Activated CD8-positive, alpha-beta memory T cell treated with anti-CD3 and anti-CD28 coated beads, Interleukin-2, amount 50 U/mL, for 1 hour (primary cell): ENCODE results near the gene ACSS3.
"Not testable (repeated sequence)": the region's sequence is repeated elsewhere in the genome, so short reads cannot be mapped to it uniquely, and the experiment has no call there.

Experiments used
- DNase-seq: peaks from one replicate; pipeline ENCODE4 v3.0.0-alpha.2; 2020; ENCODE audit errors: extremely low read depth

ACSS3 gene

DNA sequence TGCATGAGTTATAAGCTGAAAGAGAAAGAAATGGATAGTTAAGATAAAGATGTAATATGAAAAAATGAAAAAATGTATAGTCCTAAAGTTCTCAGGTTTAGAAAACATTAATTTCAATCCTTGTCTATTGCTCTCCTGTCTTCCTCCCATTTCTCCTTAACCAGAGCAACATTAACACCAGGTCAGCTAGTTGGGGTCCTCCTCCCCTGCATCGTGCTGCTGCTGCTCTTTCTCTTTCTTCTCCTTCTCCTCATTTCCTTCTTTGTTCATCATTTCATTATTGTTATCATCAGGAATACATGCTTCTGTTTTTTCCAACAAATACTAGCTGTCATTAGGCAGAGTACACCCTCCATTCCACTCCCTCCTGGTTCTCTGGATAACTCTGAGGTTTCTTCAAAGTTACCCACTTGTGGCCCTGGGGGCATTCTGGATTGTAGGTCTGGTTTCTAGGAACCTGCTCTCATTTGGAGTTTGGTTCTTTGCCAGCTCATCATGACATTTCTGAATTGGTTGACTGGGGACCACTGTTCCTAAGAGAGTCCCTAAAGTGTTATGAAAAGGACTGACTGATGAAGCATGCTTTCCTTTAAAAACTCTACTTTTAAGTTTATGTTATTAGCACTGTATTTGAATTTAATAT lies 17.0 kb downstream of the ACSS3 start:
- no peak for DNase-seq

DNA sequence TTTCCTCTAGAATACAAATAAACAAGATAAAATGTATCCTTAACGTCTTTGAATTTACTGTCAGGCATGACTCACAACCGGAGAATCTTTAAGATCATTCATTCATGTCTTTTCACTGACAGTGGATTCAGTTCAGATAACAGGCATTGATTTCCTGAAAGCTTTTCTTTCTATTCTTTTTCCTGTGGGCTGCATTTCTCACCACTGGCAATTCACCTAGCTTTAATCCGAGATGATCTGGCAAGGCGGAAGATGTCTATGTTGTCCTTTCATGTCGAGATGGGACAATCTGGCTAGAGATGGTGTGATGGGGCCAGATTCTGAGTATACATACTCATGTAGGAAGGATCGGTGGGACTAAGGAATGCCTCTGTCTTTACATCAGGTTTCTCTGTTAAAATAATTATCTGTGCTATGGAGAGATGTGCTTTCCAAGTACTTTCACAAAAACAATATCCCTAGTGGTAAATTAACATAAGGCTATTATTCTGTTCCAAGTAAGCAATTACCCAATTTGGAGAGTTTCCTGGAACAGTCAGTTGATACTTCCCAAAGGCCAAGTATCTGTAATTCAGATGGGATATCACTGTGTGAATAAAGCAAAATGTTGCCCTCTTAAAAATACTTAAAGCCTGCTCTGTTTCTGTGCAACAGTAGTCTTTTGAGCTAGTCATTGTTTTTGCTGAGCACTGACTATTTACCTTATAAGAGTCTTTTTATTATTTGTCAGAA lies 17.8 kb downstream of the ACSS3 start:
- DNase-seq: no peak

DNA sequence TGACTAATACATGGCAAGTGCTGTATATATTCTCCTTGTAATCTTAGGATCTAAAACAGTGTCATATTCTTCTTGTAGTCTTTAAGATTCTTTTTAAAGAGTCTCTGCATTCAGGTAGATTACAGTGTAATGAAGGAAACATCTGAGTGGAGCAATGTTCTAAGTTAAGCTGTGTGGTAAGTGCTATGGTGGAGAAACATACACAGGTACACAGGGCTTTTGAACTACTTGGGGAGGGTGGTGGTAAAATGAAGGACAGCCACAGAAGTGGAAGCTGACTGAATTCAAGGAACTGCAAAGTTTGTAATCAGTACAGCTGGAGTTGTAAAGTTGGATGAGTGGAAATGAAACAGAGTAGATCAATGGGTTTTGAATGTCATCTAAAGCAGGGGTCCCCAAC lies 27.8 kb downstream of the ACSS3 start:
- no peak for DNase-seq

DNA sequence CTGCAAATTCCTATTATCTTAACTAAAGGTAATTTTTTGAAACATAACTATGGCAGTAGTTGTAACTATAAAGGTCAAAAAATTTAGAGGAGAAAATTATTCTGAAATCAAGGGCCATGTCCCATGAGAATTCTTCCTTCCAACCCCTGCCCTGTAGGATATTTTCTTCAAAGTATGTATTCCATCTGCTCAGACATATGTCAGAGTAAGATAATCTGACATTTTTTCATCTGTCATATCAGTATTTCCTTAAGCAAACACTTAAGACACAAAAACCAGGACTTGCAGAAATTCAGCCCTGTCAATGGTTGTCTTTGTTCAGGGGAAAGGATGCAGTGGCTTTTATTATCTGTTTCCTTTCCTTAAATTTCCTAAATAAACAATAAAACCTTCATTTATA lies 36.3 kb downstream of the ACSS3 start:
- no peak for DNase-seq

DNA sequence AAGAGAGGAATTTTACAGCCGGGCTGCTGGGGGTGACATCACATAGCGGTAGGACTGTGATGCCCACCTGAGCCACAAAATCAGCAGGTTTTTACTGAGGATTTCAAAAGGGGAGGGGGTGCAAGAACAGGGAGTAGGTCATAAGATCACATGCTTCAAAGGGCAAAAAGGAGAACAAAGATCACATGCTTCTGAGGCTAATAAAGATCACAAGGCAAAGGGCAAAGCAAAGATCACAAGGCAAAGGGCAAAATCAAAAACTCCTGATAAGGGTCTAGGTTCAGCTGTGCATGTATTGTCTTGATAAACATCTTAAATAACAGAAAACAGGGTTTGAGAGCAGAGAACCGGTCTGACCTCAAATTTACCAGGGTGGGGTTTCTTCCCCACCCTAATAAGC lies 41.2 kb downstream of the ACSS3 start:
- not testable (repeated sequence) for DNase-seq

DNA sequence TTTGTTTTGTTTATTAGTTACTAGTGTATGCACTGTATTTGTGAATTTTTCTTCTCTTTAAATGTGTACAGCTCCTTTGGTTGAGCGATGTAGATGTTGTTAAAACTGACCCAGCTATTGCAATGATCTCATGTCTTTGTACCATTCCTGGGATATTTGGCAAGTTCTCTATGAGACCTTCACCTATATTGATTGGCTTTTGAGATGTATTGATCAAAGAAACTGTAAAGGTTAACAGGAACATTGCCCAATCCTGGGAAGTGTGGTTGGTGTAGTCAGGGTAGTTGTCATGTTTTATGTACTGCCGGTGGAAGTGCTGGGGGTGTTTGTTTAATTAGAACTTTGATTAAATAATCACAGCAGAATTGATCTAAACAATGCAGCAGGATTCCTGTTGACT lies 43.1 kb downstream of the ACSS3 start:
- DNase-seq: no peak

DNA sequence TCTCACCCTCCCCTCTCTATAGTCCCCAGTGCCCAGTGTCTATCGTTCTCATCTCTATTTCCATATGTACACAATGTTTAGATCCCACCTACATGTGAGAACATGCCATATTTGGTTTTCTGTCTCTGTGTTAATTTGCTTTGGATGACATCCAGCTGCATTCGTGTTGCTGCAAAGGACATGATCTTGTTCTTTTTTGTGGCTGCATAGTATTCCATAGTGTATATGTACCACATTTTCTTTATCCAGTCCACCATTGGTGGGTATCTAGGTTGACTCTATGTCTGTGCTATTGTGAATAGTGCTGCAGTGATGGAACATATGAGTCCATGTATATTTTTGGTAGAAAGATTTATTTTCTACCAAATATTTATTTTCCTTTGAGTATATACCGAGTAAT lies 45.7 kb downstream of the ACSS3 start:
- no peak for DNase-seq

DNA sequence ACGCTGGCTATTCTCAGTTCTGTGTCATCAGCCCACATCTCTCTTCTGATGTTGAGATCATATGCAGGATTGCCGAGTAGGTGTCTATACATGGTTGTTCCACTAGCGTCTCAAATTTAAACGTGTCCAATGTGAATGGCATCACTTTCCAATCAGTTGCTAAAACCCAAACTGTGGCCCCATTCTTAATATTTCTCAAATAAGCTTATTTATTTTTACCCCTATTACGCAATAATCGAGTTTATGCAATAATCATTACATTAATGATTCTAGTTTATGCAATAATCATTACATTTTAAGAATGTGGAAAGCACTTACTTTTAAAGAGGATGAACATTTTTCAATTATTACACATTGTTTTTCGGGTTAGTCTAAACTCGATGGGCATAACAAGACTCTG lies 47.8 kb downstream of the ACSS3 start:
- DNase-seq: no peak

DNA sequence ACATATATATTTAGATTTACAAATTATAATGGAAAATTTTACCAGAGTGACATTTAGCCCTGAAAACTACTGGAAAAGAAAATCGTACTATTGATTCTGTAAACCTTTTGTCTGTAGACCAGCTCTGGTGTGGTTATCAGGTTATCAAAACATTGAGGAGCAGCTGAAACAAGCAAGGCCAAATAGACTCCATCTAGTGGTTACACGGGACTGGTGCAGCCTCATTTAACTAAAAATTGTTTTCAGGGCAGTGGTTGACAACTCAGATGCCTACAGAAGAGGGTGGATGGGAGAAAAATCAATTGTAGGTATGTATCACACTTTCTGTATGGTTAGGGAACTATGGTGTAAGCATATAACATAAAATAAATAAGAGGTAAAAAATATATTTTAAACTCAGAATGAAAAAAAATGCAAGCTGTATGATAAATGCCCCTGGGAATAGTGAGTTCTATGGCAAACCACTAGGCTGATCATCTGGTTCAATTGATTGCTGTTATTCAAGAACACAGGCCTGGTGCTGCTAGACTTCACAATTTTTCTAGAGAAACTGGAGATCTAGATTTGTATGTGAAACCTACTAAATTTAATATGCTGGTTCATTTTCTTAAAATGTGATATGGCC lies 51.2 kb downstream of the ACSS3 start:
- no peak for DNase-seq

DNA sequence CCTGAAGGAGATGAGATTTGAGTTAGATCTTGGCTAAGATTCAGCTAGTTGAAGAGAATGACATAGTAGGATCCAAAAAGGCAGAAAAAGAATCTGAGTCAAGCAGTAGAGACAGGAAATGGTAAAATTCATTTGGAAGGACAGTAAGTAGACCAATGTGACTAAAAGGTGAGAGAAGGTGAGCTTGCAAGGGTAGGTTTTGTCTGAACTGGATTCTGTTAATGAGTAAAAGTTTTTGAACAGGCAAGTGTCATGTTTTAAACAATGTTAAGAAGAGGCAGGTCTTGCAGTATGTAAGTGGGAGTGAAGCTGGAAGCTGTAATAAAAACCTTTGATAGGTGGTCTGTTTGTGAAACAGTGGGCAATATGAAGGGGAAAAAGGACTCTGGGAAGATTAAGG lies 58.6 kb downstream of the ACSS3 start:
- no peak for DNase-seq

DNA sequence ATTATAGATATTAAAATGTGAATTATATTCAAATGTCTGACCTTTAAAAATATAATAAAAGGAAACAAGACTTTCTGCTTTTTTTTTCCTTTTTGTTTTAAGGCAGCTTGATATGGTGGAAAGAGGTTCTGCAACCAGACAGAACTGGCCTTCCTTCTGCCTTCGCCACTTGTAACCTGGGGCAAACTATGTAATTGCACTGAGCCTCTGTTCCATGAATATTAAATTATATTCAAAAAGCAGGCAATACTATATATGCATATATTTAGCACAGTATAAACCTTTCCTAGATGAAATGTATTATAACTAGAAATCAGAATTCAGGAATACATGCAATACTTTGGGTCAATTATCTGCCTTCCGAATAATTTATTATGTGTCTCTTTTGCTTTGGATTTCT lies 59.9 kb downstream of the ACSS3 start:
- DNase-seq: no peak

DNA sequence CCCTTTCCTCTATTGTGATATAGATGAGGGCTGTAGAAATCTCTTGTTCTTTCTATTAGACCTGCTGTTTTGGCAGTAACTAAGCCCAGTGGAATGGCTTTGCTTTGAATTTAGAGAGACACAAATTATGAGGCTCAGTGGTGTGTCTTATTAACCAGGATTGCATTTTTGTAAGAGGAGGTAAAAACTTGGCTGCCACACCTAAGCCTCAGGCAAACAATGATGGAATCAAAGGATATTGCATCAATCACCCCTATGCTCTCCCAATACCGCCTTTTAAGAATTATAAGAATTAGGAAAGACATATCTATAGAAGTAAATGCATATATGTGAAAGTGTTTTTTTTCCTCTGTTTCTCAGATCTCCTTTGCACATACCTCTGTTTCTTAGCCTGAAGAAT lies 63.3 kb downstream of the ACSS3 start:
- DNase-seq: no peak

DNA sequence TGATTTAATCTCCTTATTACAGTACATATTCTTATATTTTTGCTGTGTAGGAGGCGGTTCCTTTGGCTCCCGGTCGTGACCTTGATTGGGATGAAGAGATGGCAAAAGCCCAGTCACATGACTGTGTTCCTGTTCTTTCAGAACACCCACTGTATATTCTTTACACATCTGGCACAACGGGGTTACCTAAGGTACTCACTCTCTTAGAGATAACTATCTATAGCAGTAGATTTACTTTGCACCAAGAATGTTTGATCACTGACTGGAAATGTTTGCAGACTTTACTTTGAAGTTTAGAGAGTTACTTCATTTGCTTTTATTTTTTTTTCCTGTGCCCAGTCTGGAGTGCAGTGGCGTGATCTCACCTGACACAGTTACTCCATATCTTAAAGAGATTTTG lies 65.2 kb downstream of the ACSS3 start:
- DNase-seq: no peak

DNA sequence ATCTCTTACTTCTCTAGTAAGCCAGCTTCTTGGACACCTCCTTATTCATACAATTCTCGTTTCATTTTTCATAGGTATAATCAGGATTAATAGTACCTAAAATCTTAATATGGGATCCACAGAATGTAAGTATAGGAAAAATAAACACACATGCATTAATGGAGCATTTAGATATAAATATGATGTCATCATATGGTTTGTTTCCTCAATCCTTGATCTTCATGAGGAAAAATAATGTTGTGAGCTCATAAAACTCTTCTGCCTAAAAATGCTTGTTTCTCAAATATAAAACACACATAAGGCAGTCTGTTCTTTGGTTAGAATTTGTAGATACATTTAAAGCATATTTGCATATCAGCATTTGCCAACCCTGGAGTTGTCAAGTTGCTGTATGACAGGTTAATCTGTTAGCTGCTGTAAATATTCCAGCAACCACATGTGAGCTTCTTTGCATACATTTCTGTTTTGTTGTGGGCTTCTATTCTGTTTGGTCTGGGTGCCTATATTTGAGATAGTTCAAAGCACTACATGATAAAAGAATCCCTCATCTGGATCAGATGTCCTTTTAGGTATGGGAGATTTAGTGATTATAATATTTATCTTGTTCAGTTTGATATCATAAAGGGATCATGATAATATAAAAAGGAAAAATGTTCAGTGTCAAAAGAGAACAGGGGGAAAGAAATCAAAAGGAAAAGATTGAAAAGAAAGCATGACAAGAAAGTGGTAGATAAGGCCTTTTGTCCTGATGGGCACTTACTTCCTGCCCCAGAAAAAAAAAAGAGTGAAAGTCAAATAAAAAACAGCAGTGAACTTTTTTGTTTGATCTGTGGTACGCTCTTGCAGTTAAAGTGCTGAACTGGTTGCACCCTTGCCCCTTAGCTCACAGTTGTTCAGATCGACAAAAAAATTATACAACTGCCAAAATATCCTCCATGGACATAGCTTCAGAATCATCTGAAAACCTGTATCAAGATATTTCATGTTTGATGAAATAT lies 68.6 kb downstream of the ACSS3 start:
- DNase-seq: no peak

DNA sequence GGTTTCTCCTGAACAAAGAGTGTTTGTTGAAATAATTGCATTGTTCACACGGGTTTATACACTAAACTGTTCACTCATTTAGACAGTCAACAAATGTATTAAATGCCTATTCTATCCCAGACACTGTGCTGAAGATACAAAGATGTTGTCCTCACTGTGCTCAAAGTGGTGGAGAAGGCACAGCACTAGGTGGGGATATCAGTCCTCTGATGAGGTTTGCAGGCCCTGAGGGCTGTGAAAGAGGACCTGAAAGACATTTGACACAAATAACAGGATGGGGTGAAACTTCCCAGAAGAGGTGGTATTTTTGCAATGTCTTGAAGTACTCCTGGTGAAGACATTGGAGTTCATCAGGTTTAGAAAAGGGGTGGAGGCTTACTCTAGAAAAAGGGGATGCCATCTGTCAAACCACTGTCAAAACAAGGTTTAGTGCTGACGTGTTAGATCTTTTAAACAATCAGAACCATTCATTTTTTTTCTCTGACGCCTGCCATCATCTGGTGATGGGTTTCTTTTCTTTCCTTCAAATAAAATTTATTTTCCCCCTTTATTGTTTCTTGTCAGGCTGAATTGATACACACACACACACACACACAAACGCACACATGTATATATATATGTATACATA lies 69.5 kb downstream of the ACSS3 start:
- no peak for DNase-seq

DNA sequence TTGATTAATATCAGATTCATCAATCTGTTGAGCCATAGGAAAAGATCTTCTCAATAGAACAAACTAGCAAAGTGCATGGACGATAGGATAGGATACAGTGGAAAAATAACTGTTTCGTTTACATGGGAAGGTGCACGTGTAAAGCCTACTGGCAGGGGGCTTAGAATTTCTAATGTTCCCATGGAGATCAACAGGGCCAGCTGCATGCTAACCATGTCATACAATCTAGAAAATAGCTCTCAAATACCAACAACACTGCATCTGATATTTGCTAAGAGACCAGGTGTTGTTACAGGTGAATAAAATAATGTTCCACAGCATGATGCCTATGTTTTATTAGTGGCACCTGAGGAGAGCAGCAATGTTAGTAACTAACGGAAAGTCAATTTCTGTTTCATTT lies 72.5 kb downstream of the ACSS3 start:
- no peak for DNase-seq

DNA sequence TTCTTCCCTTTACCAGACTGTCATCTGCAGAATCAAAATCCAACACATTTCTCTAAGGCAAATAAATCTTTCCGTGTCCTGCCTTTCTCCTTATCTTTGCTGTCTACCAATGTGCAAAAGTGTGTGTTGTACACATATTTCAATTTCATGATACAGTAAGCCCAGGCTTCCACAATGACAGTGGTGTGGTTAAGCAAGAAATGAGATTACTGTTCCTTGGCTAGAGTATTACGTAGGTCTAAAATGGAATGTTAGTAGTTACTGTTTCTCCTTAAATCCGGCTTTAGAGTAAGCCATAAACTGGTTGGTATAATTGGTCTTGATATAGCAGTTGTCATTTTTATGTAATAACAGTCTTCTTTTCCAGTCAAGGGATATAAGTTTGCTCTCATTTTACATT lies 82.0 kb downstream of the ACSS3 start:
- no peak for DNase-seq

DNA sequence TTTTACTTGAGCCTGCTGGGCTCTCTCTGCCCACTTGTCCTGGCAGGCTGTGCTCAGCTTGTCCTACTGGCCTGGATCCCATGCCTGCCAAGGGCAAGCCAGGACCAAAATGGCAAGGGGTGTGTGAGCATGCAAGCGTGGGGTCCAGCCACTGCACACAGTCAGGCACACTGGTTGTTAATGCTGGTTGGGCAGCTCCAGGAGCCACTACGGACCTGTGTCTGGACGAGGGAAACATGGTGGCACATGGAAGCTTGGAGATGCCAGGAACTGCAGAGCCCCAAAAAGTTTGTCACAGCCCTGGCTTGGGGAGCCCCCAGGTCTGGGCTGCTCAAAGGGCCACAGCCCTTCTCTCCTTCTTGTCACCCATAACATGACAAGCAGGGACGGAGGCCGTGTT lies 83.8 kb downstream of the ACSS3 start:
- DNase-seq: no peak

DNA sequence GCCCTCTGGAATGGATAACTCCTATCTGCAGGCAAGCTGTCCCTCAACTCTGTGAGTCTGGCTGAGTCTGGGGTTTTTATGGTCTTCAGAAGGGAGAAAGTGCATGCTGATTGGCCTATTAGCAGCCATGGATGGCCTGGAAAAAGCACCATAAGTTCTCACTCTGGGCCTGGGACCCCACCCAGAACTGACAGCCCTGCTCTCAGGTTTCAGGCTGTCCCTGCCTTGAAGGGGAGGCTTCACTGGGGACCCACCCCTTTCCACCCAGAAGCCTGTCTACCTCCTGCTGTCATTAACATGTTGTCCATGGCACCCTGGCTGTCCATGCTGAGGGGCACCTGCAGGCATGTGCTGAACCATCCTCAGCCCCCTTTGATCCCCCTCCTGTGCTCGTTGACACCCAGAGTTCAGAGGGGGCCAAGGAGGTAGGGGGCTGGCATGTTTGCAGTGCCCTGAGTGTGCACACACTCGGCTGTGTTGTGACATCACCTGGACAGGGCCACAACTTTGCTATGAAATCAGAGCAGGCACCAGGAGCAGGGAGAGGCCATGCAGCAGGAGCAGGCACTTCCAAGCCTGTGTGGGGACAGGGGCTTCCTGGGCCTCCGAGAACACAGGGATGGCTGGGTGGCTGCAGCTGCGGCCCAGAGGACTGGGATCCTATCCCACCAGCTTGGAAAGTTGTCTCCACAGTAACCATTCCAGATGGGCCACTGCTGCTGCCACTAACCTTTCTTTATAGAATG lies 84.7 kb downstream of the ACSS3 start:
- DNase-seq: no peak

DNA sequence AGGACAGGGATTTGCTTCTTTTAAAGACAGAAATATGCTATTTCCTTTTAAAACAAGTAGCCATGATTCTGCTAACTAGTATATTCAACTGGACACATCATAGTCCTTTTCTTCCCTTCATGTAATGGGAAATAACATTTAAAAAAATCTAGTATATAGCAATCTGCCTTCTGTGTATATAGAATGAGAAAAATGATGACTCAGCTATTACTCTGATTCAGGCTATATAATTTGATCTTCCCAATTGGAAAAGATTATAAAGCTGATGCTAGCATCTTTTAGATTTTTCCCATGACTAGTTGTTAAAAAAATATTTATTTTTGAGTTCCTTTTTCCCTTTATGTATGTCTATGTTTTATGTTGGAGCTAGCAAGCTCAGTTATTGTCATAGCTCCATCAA lies 86.9 kb downstream of the ACSS3 start:
- DNase-seq: no peak

DNA sequence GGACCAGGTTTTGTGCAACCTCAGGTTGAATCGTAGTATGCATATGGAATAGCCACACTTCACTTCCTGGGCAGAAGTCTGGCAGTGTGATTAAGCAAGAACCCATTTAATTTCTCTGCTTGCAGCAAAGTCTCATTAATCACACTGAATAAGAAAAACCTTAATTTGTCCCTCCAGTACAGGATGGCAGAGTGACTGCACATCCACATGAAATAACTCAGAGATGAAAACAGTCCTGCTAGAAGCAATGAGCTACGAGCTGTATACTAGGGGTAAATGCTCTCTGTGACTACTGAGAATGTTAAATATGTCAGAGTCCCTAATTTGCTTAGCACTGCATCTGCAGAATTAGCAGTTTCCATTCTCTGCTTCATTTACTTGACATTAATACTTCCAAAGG lies 88.9 kb downstream of the ACSS3 start:
- no peak for DNase-seq
